DMS 273 treated with DMSO at 0.1 percent for 48 hours (cell line): ENCODE results near the gene COL4A2.

Experiments
- DNase-seq: peaks from one replicate; lab custom pipeline; 2025; lab: John Stamatoyannopoulos, UW

Gene COL4A2

GRCh38 chr13:110419381-110419791 is 112.3 kb downstream of the COL4A2 start:
- DNase-seq = no peak

GRCh38 chr13:110419946-110420345 is 112.9 kb downstream of the COL4A2 start:
- DNase-seq = no peak

GRCh38 chr13:110420626-110421025 is 113.5 kb downstream of the COL4A2 start:
- no peak for DNase-seq

- no peak for DNase-seq
Measured at GRCh38 chr13:110421061-110421460, 114.0 kb downstream of the COL4A2 start.

GRCh38 chr13:110421696-110422385 is 114.8 kb downstream of the COL4A2 start:
- DNase-seq = no peak

GRCh38 chr13:110422913-110423688 is 116.0 kb downstream of the COL4A2 start:
- DNase-seq = no peak

GRCh38 chr13:110423689-110424302 is 116.7 kb downstream of the COL4A2 start:
- no peak for DNase-seq

- no peak for DNase-seq
Measured at GRCh38 chr13:110424569-110425443, 117.7 kb downstream of the COL4A2 start.

- no peak for DNase-seq
Measured at GRCh38 chr13:110425444-110425780, 118.3 kb downstream of the COL4A2 start.

GRCh38 chr13:110426735-110427134 is 119.7 kb downstream of the COL4A2 start:
- DNase-seq = no peak

GRCh38 chr13:110428313-110428712 is 121.2 kb downstream of the COL4A2 start:
- no peak for DNase-seq

- DNase-seq = no peak
Measured at GRCh38 chr13:110430391-110431336, 123.6 kb downstream of the COL4A2 start.

- DNase-seq = no peak
Measured at GRCh38 chr13:110431425-110432294, 124.6 kb downstream of the COL4A2 start.

GRCh38 chr13:110432522-110432921 is 125.4 kb downstream of the COL4A2 start:
- no peak for DNase-seq

- DNase-seq = no peak
Measured at GRCh38 chr13:110433014-110433413, 125.9 kb downstream of the COL4A2 start.

GRCh38 chr13:110434629-110435028 is 127.5 kb downstream of the COL4A2 start:
- no peak for DNase-seq

- no peak for DNase-seq
Measured at GRCh38 chr13:110435331-110435730, 128.2 kb downstream of the COL4A2 start.

- DNase-seq = no peak
Measured at GRCh38 chr13:110436276-110436675, 129.2 kb downstream of the COL4A2 start.

GRCh38 chr13:110436786-110437370 is 129.8 kb downstream of the COL4A2 start:
- DNase-seq = no peak

GRCh38 chr13:110438211-110438610 is 131.1 kb downstream of the COL4A2 start:
- no peak for DNase-seq
